Natural killer cell treated with Interleukin-12 subunit alpha and Interleukin-12 subunit beta and Interleukin-15 and Interleukin-18, amount 100 ng/mL, for 72 hours (primary cell): ENCODE results near the gene PCK2. TPM values are rescaled to one million over a fixed set of nuclear protein-coding genes. Genes with fewer than 3 reads are reported as not detected.

Experiments used
- ATAC-seq, 2 donors: fragments of 150-1000 bp; cut with Tn5 transposase in 1 of 2; sonication (Bioruptor Pico), chemical (Tn5 transposase) in 1 of 2; 2 replicates each; pipeline ENCODE4 v1.10.0; 2021
- DNase-seq: peaks from one replicate; pipeline ENCODE4 v3.0.0; 2022; ENCODE audit warnings: low spot score
- H3K27ac Mint-ChIP-seq, 2 donors: 1 replicate in 1 of 2; 2 replicates in 1 of 2; pipeline ENCODE4 v1.8.0; 2022; ENCODE audit warnings: mixed read lengths in 2 of 2, mild to moderate bottlenecking in 1 of 2, moderate library complexity in 1 of 2
- H3K27me3 Mint-ChIP-seq, 2 donors: 1 replicate in 1 of 2; 2 replicates in 1 of 2; pipeline ENCODE4 v1.8.0; 2022; ENCODE audit warnings: mixed read lengths in 2 of 2
- H3K36me3 Mint-ChIP-seq: one replicate; pipeline ENCODE4 v1.8.0; 2022; ENCODE audit warnings: mixed read lengths
- H3K4me1 Mint-ChIP-seq, 2 donors: 1 replicate in 1 of 2; 2 replicates in 1 of 2; pipeline ENCODE4 v1.8.0; 2022; ENCODE audit warnings: low read depth in 2 of 2, mixed read lengths in 2 of 2, mild to moderate bottlenecking in 1 of 2
- H3K4me3 Mint-ChIP-seq: one replicate; pipeline ENCODE4 v1.8.0; 2022; ENCODE audit warnings: mixed read lengths
- H3K9me3 Mint-ChIP-seq: 2 replicates; pipeline ENCODE4 v1.8.0; 2022; ENCODE audit warnings: mixed read lengths
- total RNA-seq, 2 donors: library from RNA; stranded (reverse); gene quantifications; one replicate each; pipeline ENCODE4 v1.2.3, GENCODE V29; 2022

PCK2 gene
- total RNA-seq, 2 donors from 2014 or later: 30.4 to 68.3 TPM

DNA sequence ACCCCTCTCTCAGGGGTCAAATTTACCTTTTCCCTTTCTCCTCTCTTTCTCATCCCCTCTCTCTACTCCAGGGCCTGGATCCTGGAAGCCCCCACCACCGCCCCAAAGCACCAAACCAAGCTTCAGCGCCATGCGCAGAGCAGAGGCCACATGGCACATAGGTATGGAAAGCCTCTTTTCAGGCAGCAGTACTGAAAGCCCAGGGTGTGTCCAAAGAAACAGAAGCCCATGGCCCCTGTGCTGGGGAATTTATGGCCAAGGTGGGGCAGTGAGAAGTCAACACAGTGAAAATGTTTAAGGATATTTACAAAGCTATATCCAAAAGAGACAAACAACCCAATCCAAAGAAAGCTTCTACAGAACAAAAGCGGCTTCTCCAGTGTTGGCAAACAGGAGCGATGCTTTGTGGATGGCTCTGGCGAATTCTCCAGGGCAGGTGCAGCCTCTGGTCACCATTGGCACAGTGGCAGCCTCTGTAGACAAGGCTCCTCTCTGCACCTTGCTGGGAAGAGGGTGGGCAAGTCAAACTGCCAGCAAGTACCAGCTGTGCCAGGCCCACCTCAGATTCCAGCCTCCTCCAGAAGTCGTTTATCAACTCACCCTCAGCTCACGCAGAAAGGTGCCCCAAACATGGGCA lies 27.5 kb upstream of the PCK2 start:
- Mint-ChIP-seq H3K9me3 (no peaks in the 10 kb centered on the region), H3K27me3 (no peaks in the 10 kb centered on the region), H3K4me3 (no peak overlapping the region), H3K36me3 (no peaks in the 10 kb centered on the region), H3K4me1 (peaks cover 6 to 9% of the 10 kb centered on the region in 2 donors), H3K27ac (no peak overlapping the region)
- ATAC-seq (no peak), DNase-seq (no peak)

DNA sequence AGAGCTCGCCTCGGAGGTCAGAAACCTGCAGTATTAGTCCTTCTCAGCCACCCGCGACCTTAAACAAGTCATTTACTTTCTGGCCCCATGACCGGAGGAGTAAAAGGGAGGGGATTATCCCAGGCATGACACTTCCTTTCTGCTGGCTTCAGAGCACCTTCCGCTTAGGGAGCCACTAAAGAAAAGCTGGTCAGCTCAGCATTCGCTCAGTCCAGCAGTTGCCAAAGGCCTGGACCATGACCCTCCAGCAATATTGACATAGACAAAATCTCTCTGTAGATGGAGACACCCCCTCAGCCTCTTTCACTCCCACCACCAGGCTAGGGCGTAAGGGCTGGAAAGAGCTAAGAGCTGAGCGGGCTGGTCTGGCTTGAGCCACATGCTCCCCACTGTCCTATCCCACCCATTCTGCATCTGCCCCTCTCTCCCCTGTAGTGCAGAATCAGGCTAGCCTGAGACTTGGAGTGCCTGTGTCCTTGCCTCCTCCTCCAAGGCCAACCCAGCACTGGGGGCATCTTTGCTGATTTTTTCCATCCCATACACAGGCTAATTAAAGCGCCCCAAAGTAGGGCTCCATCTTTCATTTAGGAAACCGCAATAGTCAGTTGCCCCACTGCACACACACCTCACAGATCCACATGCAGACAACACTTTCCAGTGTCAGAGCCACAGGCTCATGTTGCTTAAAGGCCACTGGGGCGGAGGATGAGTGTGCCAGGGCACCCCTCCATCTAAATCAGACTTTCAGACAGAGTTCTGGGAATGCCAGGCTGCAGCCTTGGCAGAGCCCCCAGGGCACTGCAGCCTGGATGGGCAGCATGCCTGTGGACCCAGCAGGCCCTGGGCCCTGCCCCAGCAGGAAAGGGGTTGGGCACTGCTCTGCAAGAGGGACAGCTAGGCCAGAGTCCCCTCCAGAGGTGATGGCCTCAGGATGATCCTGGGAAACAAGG lies 26.7 kb upstream of the PCK2 start:
- H3K27me3 Mint-ChIP-seq: no peaks in the 10 kb centered on the region
- peaks cover 6 to 9% of the 10 kb centered on the region in 2 donors for H3K4me1 Mint-ChIP-seq
- H3K36me3 Mint-ChIP-seq: no peaks in the 10 kb centered on the region
- DNase-seq: no peak
- no peak overlapping the region for H3K4me3 Mint-ChIP-seq
- ATAC-seq: no peak
- H3K9me3 Mint-ChIP-seq: no peaks in the 10 kb centered on the region
- no peak overlapping the region for H3K27ac Mint-ChIP-seq

DNA sequence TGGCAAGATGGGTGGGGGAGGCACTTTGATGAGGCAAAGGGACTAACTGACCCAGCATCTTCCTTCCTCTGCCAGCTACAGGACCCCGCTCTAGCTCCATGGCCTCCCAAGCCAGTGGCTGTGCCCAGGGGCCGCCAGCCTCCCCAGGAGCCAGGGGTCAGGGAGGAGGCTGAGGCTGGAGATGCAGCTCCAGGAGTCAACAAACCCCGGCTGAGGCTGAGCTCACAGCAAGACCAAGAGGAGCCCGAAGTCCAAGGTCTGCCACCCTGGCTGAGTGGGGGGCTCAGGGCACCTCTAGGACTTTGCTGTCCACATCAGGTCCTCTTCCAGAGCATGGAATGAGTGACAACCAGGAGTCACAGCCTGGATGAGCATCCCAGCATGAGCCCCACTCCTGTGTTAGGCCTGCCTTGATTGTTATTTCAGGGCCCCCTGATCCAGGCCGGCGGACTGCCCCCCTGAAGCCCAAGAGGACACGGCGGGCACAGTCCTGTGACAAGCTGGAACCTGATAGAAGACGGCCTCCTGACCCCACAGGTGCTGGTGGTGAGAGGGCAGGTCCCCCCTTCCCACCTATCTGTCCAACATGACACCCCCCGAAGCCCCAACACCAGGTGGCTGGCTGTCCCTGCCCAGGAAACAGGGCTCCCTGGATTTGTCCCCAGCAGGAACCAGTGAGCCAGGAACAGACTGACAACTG lies 25.2 kb upstream of the PCK2 start:
- no peak overlapping the region for H3K27ac Mint-ChIP-seq
- no peaks in the 10 kb centered on the region for H3K9me3 Mint-ChIP-seq
- no peaks in the 10 kb centered on the region for H3K36me3 Mint-ChIP-seq
- no peak for DNase-seq
- H3K4me3 Mint-ChIP-seq: no peak overlapping the region
- H3K4me1 Mint-ChIP-seq: peaks cover 6 to 9% of the 10 kb centered on the region in 2 donors
- H3K27me3 Mint-ChIP-seq: no peaks in the 10 kb centered on the region
- ATAC-seq: no peak

DNA sequence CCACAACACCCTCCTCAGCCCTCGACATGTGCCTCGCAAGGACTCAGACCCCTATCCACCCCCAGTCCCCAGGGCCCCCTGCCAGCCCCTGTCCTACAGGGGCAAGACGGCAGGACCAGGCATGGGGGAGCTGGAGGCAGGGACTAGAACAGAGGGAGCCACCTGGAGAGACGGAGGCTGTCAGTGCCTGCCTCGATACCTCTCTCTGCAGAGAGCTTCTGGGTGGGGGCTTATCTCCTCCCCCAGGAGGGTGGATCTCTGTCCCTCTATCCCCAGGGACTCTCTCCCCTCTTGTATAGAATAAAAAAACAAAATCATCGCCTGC lies 24.7 kb upstream of the PCK2 start:
- H3K4me3 Mint-ChIP-seq: no peak overlapping the region
- H3K36me3 Mint-ChIP-seq: no peaks in the 10 kb centered on the region
- ATAC-seq: no peak
- no peak for DNase-seq
- no peaks in the 10 kb centered on the region for H3K9me3 Mint-ChIP-seq
- H3K27ac Mint-ChIP-seq: no peak overlapping the region
- H3K27me3 Mint-ChIP-seq: no peaks in the 10 kb centered on the region
- peaks cover 6 to 9% of the 10 kb centered on the region in 2 donors for H3K4me1 Mint-ChIP-seq

DNA sequence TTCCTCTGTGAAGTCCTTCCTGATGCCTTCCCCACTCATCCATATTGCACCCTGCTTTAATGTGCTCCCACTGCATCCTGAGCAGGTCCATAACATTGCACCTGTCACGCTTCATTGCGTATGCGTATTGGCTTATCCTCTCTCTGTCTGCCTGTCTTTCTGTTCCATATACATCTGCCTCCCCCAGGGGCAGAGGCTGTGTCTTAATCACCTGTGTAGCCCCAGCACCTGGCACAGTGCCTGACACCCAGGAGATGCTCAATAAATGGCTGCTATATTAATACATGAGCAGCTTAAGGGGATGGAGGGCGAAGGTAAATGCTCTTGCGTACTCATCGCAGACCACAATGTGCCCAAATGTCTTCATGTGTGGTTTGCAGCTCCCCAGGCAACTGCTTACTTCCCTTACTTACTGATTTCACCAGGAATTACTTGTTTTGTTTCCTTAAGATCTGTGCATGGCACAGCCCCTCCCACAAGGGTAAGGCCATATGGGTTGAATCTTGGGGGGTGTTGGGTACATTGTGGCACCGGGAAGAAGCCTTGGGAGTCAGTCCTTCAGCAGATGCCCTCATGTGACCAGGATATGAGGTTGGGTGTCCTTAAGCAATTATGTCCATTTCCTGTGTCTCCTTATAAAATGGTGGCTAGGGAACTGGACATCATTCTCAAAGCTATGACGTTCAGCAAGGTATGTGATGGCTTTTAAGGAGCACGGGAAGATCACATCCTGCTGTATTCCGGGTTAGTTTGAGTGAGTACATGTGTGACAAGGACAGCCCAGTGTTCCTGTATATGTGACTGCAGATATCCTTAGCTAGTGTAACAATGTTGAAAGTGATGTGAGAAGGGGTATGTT lies 23.6 kb upstream of the PCK2 start:
- H3K9me3 Mint-ChIP-seq: no peaks in the 10 kb centered on the region
- H3K27me3 Mint-ChIP-seq: no peaks in the 10 kb centered on the region
- peaks cover 6 to 9% of the 10 kb centered on the region in 2 donors for H3K4me1 Mint-ChIP-seq
- ATAC-seq (no peak), DNase-seq (no peak)
- H3K4me3 Mint-ChIP-seq: no peak overlapping the region
- no peaks in the 10 kb centered on the region for H3K36me3 Mint-ChIP-seq
- H3K27ac Mint-ChIP-seq: no peak overlapping the region

DNA sequence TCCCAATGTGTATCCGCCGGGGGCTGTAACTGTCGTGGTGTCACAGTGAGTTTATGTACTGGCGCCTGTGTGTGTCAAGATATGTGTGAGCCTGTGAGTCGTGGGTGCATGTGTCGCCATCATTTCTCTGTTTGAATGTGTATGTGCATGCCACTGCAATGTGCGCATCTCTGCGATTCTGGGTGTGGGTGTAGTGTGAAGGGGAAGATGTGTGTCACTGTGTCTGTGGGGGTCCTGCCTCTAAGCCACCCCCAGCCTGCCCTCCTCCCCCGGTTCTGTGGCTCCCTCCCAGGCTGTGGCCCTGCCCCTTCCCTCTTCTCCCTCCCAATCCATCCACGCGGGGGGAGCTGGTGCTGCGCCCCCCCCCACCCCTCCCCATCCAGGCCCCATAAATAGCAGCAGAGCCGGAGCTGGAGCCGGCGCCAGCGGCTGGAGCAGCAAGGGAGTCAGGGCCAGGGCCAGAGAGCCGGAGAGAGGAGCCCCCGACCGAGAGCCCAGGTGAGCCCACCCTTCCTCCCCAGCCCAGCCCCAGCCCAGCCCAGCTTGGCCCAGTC lies 22.9 kb upstream of the PCK2 start, which contains the start of gene CPNE6:
Gene CPNE6 (plus strand): TSS at position 419 of the 554 bp plus-strand sequence. CDS start 1,375 bp downstream, outside the sequence.
- Mint-ChIP-seq H3K4me3 (no peak within 1 kb of the TSS), H3K27ac (no peak within 1 kb of the TSS), H3K36me3 (no peaks in the 10 kb centered on the region), H3K27me3 (no peaks in the 10 kb centered on the region), H3K4me1 (peaks cover 6 to 9% of the 10 kb centered on the region in 2 donors), H3K9me3 (no peaks in the 10 kb centered on the region)
- no peak for DNase-seq
- peak; percentile 80 to 81 for ATAC-seq

DNA sequence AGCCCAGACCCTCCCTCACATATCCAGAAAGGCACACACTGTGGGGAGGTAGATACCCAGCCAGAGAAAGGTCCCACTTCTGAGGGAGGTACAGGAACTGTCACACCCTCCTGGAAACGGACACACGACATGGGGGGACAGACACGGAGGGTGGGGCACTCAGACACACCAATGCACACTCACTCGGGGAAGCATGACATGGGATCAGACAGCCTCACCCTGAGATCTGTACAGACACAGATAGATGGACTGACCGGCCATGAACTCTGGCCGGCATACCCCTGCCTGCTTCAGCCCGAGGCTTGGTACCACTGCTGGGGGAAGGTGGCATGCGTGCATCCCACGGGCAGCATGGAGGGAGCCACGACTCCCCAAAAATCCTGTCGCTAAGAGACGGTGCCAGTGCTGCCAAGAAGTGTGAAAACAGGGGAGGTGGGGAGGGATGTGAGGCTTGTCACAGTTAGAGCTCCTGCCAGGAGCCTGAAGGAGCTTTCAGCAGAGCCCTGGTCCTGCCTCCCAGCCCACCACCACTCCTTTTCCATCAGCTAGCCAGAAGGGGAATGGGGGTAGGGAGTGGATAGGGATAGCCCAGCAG lies 22.2 kb upstream of the PCK2 start:
- Mint-ChIP-seq H3K9me3 (no peaks in the 10 kb centered on the region), H3K36me3 (no peaks in the 10 kb centered on the region), H3K27ac (no peak overlapping the region), H3K4me1 (peaks cover 6 to 9% of the 10 kb centered on the region in 2 donors), H3K4me3 (no peak overlapping the region), H3K27me3 (no peaks in the 10 kb centered on the region)
- DNase-seq: no peak
- ATAC-seq: no peak

DNA sequence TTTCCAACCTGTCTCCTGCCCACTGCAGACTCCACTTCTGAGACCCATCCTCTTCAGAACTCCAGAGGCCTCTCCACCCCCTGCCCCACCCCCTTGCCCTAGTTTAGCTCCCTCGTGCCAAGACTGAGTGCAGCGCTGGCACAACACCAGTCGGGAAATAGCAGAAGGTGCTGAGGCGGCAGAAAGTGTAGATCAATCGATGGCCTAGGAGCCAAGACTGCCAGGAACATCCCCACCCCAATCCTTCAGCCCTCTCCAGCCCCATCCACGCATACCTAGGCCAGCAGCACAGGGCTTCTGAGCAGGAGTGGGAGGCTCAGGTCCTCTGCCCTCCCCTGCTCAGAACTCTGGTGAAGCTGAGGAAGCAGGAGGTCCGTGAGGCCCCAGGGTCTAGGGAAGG lies 21.7 kb upstream of the PCK2 start:
- no peaks in the 10 kb centered on the region for H3K27me3 Mint-ChIP-seq
- no peaks in the 10 kb centered on the region for H3K9me3 Mint-ChIP-seq
- H3K27ac Mint-ChIP-seq: no peak overlapping the region
- no peak for ATAC-seq
- DNase-seq: no peak
- peaks cover 6 to 9% of the 10 kb centered on the region in 2 donors for H3K4me1 Mint-ChIP-seq
- no peak overlapping the region for H3K4me3 Mint-ChIP-seq
- H3K36me3 Mint-ChIP-seq: no peaks in the 10 kb centered on the region

DNA sequence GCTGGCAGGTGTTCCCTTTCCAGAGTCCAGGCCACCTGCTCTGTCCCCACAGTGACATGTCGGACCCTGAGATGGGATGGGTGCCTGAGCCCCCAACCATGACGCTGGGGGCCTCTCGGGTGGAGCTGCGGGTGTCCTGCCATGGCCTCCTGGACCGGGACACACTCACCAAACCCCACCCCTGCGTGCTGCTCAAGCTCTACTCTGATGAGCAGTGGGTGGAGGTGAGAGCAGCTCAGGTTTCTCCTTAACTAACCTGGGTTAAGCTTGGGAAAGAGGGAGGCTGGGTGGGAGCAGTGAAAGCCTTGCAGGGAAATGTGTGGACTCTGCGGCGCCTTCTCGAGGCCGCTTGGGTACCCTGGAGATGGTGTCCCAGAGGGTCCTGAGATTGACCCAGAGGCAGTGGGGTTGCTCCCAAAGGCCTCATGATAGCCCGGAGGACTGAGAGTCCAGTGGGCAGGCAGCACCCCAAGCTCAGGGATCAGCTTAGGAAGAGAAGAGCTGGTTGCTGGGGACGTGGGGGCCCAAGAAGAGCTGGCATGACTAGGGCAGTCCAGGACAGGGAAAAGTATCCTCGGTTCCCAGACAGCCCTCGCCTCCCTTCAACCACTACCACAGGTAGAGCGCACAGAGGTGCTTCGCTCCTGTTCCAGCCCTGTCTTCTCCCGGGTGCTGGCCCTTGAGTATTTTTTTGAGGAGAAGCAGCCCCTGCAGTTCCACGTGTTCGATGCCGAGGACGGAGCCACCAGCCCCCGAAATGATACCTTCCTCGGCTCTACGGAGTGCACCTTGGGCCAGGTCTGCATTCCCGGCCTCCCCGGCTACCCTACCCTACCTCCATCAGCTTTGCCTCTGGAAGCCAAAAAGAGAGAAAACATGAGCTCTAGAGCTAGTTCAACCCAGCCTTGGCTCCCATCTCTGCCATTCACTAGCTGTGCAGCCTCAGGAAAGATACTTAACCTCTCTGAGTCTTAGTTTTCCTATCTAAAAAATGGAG lies 20.9 kb upstream of the PCK2 start:
- Mint-ChIP-seq H3K36me3 (no peaks in the 10 kb centered on the region), H3K27ac (no peak overlapping the region), H3K9me3 (no peaks in the 10 kb centered on the region), H3K27me3 (no peaks in the 10 kb centered on the region), H3K4me1 (peaks cover 6 to 9% of the 10 kb centered on the region in 2 donors), H3K4me3 (no peak overlapping the region)
- ATAC-seq: no peak
- DNase-seq: no peak

DNA sequence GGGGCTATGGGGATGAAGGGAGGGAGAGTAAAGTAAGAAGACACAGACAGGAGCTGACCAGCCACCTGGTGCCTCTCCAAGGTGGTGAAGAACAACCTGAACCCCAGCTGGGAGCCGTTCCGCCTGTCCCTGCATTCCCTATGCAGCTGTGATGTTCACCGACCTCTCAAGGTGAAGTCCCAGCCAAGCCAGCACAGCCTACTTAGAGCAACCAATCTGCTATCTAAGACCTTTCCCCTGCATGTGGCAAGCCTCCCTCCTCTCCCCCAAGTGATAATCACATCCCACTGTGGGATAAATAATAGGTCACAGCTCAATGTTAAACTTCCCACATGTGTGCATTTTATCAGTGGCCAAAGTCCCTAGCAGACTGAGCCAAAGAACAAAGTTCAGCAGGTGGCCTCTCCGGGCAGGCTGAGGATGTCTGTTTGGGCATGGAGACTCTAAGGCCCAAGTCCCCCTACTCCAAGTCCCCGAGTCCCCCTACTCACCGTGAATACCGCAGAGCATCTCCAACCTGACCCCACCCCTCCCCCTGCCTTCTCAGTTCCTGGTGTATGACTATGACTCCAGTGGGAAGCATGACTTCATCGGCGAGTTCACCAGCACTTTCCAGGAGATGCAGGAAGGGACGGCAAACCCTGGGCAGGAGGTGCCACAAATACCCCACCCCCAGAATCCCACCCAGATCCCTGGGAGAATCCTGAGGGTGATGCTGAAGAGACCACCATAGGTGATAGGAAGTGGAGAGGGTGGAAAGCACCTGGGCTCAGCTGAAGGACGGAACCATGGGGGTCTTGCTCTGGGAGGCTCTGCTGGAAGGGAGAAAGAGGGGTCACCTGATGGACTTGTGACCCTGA lies 19.3 kb upstream of the PCK2 start:
- H3K27me3 Mint-ChIP-seq: peaks cover 0 to 6% of the 10 kb centered on the region in 2 donors
- DNase-seq (no peak), ATAC-seq (no peak)
- no peaks in the 10 kb centered on the region for H3K9me3 Mint-ChIP-seq
- H3K4me1 Mint-ChIP-seq: peaks cover 7 to 9% of the 10 kb centered on the region in 2 donors
- H3K27ac Mint-ChIP-seq: no peak overlapping the region
- H3K36me3 Mint-ChIP-seq: no peaks in the 10 kb centered on the region
- no peak overlapping the region for H3K4me3 Mint-ChIP-seq
